Mucosa of stomach (tissue), 1 donor: ENCODE data around the gene FHL1.

Source experiments
- H3K27me3 ChIP-seq: one replicate; pipeline ENCODE4 v1.7.0; 2013; ENCODE audit warnings: mild to moderate bottlenecking, low read length; ENCODE audit not compliant: control insufficient read depth, insufficient read depth
- H3K36me3 ChIP-seq: one replicate; pipeline ENCODE4 v1.7.0; 2013; ENCODE audit warnings: low read length; ENCODE audit not compliant: control insufficient read depth, insufficient read depth
- H3K4me1 ChIP-seq: one replicate; pipeline ENCODE4 v1.7.0; 2013; ENCODE audit warnings: mild to moderate bottlenecking, low read length; ENCODE audit not compliant: control insufficient read depth, insufficient read depth
- H3K4me3 ChIP-seq: one replicate; pipeline ENCODE4 v1.7.0; 2013; ENCODE audit warnings: low read length
- H3K9ac ChIP-seq: one replicate; pipeline ENCODE4 v1.7.0; 2013; ENCODE audit warnings: mild to moderate bottlenecking, low read length, moderate library complexity
- H3K9me3 ChIP-seq: one replicate; pipeline ENCODE4 v1.7.0; 2013; ENCODE audit warnings: mild to moderate bottlenecking, low read length, moderate library complexity; ENCODE audit not compliant: control insufficient read depth
- donor health status: Pancreatic carcinoma.

FHL1 gene

GRCh38 chrX:136126371-136126770 is 21.0 kb upstream of the FHL1 start:
- Histone ChIP-seq H3K4me3 (no peak overlapping the region), H3K9ac (no peak overlapping the region), H3K27me3 (no peaks in the 10 kb centered on the region), H3K4me1 (no peaks in the 10 kb centered on the region), H3K9me3 (no peaks in the 10 kb centered on the region), H3K36me3 (no peaks in the 10 kb centered on the region)

GRCh38 chrX:136126872-136127406 is 20.4 kb upstream of the FHL1 start:
- Histone ChIP-seq H3K9ac (no peak overlapping the region), H3K4me1 (no peaks in the 10 kb centered on the region), H3K4me3 (no peak overlapping the region), H3K36me3 (no peaks in the 10 kb centered on the region), H3K9me3 (no peaks in the 10 kb centered on the region), H3K27me3 (no peaks in the 10 kb centered on the region)

- Histone ChIP-seq H3K4me3 (no peak overlapping the region), H3K4me1 (no peaks in the 10 kb centered on the region), H3K9ac (no peak overlapping the region), H3K9me3 (no peaks in the 10 kb centered on the region), H3K27me3 (no peaks in the 10 kb centered on the region), H3K36me3 (no peaks in the 10 kb centered on the region)
These were observed 18.6 kb upstream of the FHL1 start for GRCh38 chrX:136128743-136129142.

GRCh38 chrX:136130931-136131833 is 16.2 kb upstream of the FHL1 start:
- no peaks in the 10 kb centered on the region for H3K36me3 ChIP-seq
- no peaks in the 10 kb centered on the region for H3K27me3 ChIP-seq
- no peak overlapping the region for H3K9ac ChIP-seq
- no peaks in the 10 kb centered on the region for H3K4me1 ChIP-seq
- H3K9me3 ChIP-seq: no peaks in the 10 kb centered on the region
- no peak overlapping the region for H3K4me3 ChIP-seq

GRCh38 chrX:136138939-136139338 is 8.4 kb upstream of the FHL1 start:
- no peaks in the 10 kb centered on the region for H3K9me3 ChIP-seq
- no peak overlapping the region for H3K9ac ChIP-seq
- no peak overlapping the region for H3K4me3 ChIP-seq
- H3K27me3 ChIP-seq: no peaks in the 10 kb centered on the region
- H3K36me3 ChIP-seq: no peaks in the 10 kb centered on the region
- no peaks in the 10 kb centered on the region for H3K4me1 ChIP-seq

GRCh38 chrX:136141569-136141968 is 5.8 kb upstream of the FHL1 start:
- no peaks in the 10 kb centered on the region for H3K9me3 ChIP-seq
- no peak overlapping the region for H3K9ac ChIP-seq
- peaks cover 5% of the 10 kb centered on the region for H3K27me3 ChIP-seq
- H3K4me3 ChIP-seq: no peak overlapping the region
- H3K4me1 ChIP-seq: no peaks in the 10 kb centered on the region
- no peaks in the 10 kb centered on the region for H3K36me3 ChIP-seq

- Histone ChIP-seq H3K9me3 (no peaks in the 10 kb centered on the region), H3K27me3 (peaks cover 9% of the 10 kb centered on the region), H3K9ac (no peak overlapping the region), H3K36me3 (no peaks in the 10 kb centered on the region), H3K4me3 (no peak overlapping the region), H3K4me1 (no peaks in the 10 kb centered on the region)
These were observed 4.7 kb upstream of the FHL1 start for GRCh38 chrX:136142592-136142991.

- H3K4me1 ChIP-seq: no peaks in the 10 kb centered on the region
These were observed 3.6 kb upstream of the FHL1 start for GRCh38 chrX:136143711-136144110.

GRCh38 chrX:136146614-136147314 is 569 bp upstream of the FHL1 start:
- Histone ChIP-seq H3K27me3 (peaks cover 9% of the 10 kb centered on the region), H3K36me3 (no peaks in the 10 kb centered on the region), H3K9me3 (no peaks in the 10 kb centered on the region), H3K4me3 (no peak overlapping the region), H3K9ac (peak overlapping the region; percentile 28), H3K4me1 (no peaks in the 10 kb centered on the region)

More at GRCh38 chrX:136143711-136144110, 3.6 kb upstream of the FHL1 start:
- Histone ChIP-seq H3K9ac (no peak overlapping the region), H3K36me3 (no peaks in the 10 kb centered on the region), H3K9me3 (no peaks in the 10 kb centered on the region), H3K27me3 (peaks cover 9% of the 10 kb centered on the region), H3K4me3 (no peak overlapping the region)

GRCh38 chrX:136147976-136148375 is 643 bp downstream of the FHL1 start:
- Histone ChIP-seq H3K27me3 (peaks cover 9% of the 10 kb centered on the region), H3K9me3 (no peaks in the 10 kb centered on the region), H3K4me3 (no peak overlapping the region), H3K9ac (peak overlapping the region; percentile 53), H3K36me3 (no peaks in the 10 kb centered on the region), H3K4me1 (no peaks in the 10 kb centered on the region)

GRCh38 chrX:136148391-136148790 is 1.1 kb downstream of the FHL1 start:
- H3K9me3 ChIP-seq: no peaks in the 10 kb centered on the region
- H3K27me3 ChIP-seq: peaks cover 9% of the 10 kb centered on the region
- H3K4me1 ChIP-seq: no peaks in the 10 kb centered on the region
- no peaks in the 10 kb centered on the region for H3K36me3 ChIP-seq
- no peak overlapping the region for H3K4me3 ChIP-seq
- peak overlapping the region; percentile 59 for H3K9ac ChIP-seq

GRCh38 chrX:136154998-136155397 is 7.7 kb downstream of the FHL1 start:
- Histone ChIP-seq H3K4me3 (no peak overlapping the region), H3K36me3 (no peaks in the 10 kb centered on the region), H3K4me1 (no peaks in the 10 kb centered on the region), H3K9ac (no peak overlapping the region), H3K9me3 (no peaks in the 10 kb centered on the region), H3K27me3 (no peaks in the 10 kb centered on the region)
